GM12873 (cell line): ENCODE results near the gene THEM5.

Experiments used
- CTCF ChIP-seq: IDR thresholded peaks from 2 replicates; pipeline ENCODE4 v1.5.1; 2012; ENCODE audit warnings: low read depth, mild to moderate bottlenecking, moderate library complexity, low read length, control low read depth; ENCODE audit not compliant: insufficient read depth; ENCODE audit errors: missing control alignments

The THEM5 gene

GRCh38 chr1:151839457-151840403 lies 13.8 kb downstream of the THEM5 start, which contains the start of gene C2CD4D:
Gene C2CD4D, minus strand, starts transcription at chr1:151839820. Its CDS starts 831 bp downstream, at chr1:151838989.
- TF ChIP-seq CTCF, result peak; percentile 7

GRCh38 chr1:151839082-151839412 lies 14.5 kb downstream of the THEM5 start:
- TF ChIP-seq CTCF, result no peak

- TF ChIP-seq CTCF, result no peak
Observed at GRCh38 chr1:151838222-151839081, 15.1 kb downstream of the THEM5 start.

GRCh38 chr1:151837884-151838221 lies 15.7 kb downstream of the THEM5 start:
- TF ChIP-seq CTCF, result no peak

GRCh38 chr1:151837197-151837596 lies 16.3 kb downstream of the THEM5 start:
- TF ChIP-seq CTCF, result no peak

GRCh38 chr1:151835596-151835995 lies 17.9 kb downstream of the THEM5 start:
- TF ChIP-seq CTCF, result no peak

GRCh38 chr1:151834239-151834638 lies 19.3 kb downstream of the THEM5 start:
- TF ChIP-seq CTCF, result no peak
